OCI-LY1 (cell line): ENCODE data around the gene TWSG1.

Source experiments
- CTCF ChIP-seq: fragments of 200-600 bp; sonication (generic), shearing (Covaris generic); IDR thresholded peaks from 2 replicates; pipeline ENCODE4 v1.5.1; 2017; ENCODE audit warnings: mild to moderate bottlenecking, antibody characterized with exemption, low read length, moderate library complexity, mixed read lengths
- EZH2 ChIP-seq: fragments of 200-600 bp; sonication (generic), shearing (Covaris generic); IDR thresholded peaks from 2 replicates; pipeline ENCODE4 v1.8.0; 2017; ENCODE audit warnings: borderline replicate concordance, mixed run types, mild to moderate bottlenecking, antibody characterized with exemption, low read length, moderate library complexity, mixed read lengths

GRCh38 chr18:9354256-9354655 is 19.7 kb downstream of the TWSG1 start:
- TF ChIP-seq CTCF (no peak), EZH2 (no peak)
